Activated effector memory CD4-positive, alpha-beta T cell treated with anti-CD3 and anti-CD28 coated beads, Interleukin-2, amount 50 U/mL, for 16 hours (primary cell): Measurements from ENCODE around the gene CDC42SE2.

Experiments
- DNase-seq: peaks from one replicate; pipeline ENCODE4 v3.0.0-alpha.2; 2020

CDC42SE2 gene

GRCh38 chr5:131280417-131280816, 16.6 kb downstream of the CDC42SE2 start:
- DNase-seq = no peak

DNA sequence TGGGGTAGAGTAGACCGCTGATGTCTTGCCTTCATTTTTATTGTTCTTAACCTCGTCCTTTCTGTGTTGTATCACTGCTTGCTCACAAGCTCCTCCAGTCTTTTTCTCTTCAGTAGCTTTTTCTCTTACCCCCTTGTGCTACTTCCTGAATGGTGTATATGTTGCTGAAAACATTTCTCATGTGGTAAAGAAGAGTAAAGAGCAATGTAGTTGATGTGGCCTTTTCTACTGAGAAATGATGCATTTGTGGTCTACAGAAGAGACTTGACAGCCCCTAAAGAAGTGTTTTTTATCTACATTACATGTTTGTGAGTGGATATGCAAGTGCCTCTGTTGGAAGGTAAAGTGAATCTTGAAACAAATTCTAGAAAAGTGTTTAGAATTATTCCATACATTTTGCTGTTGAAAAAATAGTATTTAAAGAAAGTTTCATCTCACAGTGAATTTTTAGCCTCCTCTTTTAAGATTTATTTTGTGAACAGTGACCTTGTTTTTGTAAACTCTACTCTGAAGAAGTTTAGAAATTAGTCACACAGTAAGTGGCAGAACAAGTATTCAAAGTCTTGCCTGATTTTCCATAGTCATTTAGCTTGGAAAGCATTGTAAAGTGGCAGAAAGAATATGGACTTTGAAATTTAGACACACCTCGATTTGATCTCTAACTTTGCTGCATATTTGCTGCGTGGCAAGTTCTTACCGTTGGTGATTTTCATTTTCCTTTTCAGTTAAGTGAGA, 17.4 kb downstream of the CDC42SE2 start:
- DNase-seq = no peak

- DNase-seq = no peak
Measured at GRCh38 chr5:131281868-131282234, 18.0 kb downstream of the CDC42SE2 start.

GRCh38 chr5:131282235-131282634, 18.4 kb downstream of the CDC42SE2 start:
- DNase-seq = no peak

DNA sequence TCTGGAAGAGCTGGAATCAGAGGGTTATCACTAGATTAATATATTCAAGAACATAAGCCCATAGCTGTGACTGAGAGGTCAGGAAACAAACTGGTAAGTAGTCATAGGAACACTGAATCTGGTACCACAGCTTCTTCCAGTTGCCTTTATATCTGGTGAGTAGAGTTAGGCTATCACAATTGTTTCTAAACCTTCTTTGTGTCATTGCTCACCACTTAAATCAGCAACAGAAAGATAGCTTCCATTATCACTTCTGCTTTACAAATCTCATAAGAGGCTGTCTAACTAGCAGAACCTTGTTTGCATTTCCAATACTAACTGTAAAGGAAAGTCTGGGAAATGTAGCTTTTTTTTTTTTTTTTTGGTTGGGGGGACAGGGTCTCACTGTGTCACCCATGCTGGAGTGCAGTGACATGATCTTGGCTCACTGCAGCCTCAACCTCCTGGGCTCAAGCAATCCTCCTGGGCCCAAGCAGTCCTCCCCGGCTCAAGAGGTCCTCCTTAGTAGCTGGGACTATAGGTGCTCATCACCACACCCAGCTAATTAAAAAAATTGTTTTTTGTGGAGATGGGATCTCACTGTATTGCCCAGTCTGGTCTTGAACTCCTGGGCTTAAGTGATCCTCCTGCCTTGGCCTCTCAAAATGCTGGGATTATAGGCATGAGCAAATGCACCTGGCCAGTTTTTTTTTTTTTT, 22.0 kb downstream of the CDC42SE2 start:
- DNase-seq = no peak

- no peak for DNase-seq
Measured at GRCh38 chr5:131286400-131286715, 22.5 kb downstream of the CDC42SE2 start.

- DNase-seq = no peak
Measured at GRCh38 chr5:131288328-131288727, 24.5 kb downstream of the CDC42SE2 start.

GRCh38 chr5:131289738-131290137, 25.9 kb downstream of the CDC42SE2 start:
- no peak for DNase-seq

GRCh38 chr5:131296213-131296672, 32.4 kb downstream of the CDC42SE2 start:
- no peak for DNase-seq

DNA sequence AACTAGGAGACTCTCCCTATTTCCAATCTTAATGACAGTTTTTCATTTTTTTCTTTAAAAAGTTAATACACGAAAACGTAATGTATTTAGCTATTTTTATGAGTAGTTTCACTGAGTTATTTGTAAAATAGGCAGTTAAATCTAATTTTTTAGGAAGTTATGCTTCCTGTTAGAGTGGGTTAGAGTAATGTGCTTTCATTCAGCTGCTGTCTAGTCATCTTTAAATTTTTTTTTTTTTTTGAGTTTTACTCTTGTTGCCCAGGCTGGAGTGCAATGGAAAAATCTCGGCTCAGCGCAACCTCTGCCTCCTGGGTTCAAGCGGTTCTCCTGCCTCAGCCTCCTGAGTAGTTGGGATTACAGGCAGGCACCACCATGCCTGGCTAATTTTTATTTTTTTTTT, 34.0 kb downstream of the CDC42SE2 start:
- no peak for DNase-seq

- no peak for DNase-seq
Measured at GRCh38 chr5:131299465-131299864, 35.6 kb downstream of the CDC42SE2 start.

- no peak for DNase-seq
Measured at GRCh38 chr5:131302506-131302905, 38.7 kb downstream of the CDC42SE2 start.

- no peak for DNase-seq
Measured at GRCh38 chr5:131303537-131303936, 39.7 kb downstream of the CDC42SE2 start.

- DNase-seq = no peak
Measured at GRCh38 chr5:131304414-131304813, 40.6 kb downstream of the CDC42SE2 start.

- DNase-seq = no peak
Measured at GRCh38 chr5:131305138-131305689, 41.4 kb downstream of the CDC42SE2 start.

DNA sequence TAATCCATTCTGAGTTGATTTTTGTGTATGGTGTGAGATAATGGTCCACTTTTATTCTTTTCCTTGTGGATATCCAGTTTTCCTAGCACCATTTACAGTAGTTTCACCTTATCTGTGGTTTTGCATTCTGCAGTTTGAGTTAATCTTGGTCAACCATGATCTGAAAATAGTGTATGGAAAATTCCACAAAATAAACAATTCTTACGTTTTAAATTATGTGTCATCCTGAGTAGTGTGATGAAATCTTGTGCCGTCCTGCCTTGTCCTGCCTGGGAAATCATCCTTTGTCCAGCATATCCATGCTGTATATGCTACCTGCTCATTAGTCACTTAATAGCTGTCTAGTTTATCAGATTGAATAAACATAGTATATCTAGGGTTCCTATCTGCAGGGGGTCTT, 42.1 kb downstream of the CDC42SE2 start:
- no peak for DNase-seq

- DNase-seq = peak; percentile 80
Measured at GRCh38 chr5:131312235-131312772, 48.5 kb downstream of the CDC42SE2 start.

GRCh38 chr5:131316026-131316425, 52.2 kb downstream of the CDC42SE2 start:
- no peak for DNase-seq

GRCh38 chr5:131316822-131317221, 53.0 kb downstream of the CDC42SE2 start:
- DNase-seq = no peak

- no peak for DNase-seq
Measured at GRCh38 chr5:131318455-131318854, 54.6 kb downstream of the CDC42SE2 start.

GRCh38 chr5:131321066-131321465, 57.2 kb downstream of the CDC42SE2 start:
- no peak for DNase-seq

DNA sequence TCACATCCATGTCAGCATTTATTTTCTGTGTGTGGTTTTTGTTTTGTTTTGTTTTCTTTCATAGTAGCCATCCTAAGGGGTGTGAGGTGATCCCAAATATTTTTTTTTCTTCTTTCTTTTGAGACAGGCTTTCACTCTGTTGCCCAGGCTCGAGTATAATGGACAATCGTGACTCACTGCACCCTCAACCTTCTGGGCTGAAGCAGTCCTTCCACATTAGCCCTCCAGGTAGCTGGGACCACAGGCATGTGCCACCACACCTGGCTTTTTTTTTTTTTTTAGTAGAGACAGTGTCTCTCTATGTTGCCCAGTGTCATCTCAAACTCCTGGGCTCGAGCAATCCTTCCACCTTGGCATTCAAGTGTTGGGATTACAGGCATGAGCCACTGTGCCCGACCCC, 59.1 kb downstream of the CDC42SE2 start:
- DNase-seq = no peak

GRCh38 chr5:131323378-131323777, 59.5 kb downstream of the CDC42SE2 start:
- no peak for DNase-seq

DNA sequence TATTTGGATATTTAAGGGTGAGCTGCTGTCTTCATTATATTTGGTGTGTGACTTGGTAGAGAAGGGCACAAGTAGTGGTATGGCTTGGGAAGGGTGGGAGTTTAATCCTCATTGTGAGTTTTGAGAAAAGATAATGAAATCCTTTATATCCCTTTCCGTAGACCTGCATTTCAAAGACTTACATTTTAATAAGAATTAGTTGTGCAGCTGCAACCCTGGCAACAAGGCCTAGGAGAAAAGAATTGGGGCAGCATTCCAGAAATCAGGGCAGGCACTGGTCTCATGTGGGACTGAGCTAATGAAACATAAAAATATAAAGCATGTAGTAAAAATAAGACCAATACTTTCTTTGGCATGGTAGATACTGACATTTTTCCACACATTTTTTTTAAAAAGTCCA, 60.5 kb downstream of the CDC42SE2 start:
- DNase-seq = no peak
